GM21786 (cell line): Measurements from ENCODE around the gene ANTXRL.
"Not testable (repeated sequence)": the region's sequence is repeated elsewhere in the genome, so short reads cannot be mapped to it uniquely, and the experiment has no call there.

Source experiments
- ATAC-seq: cut with Tn5 transposase; IDR thresholded peaks from one replicate; pipeline ENCODE4 v1.9.1; 2021; ENCODE audit not compliant: unreplicated experiment

ANTXRL gene

GRCh38 chr10:46306516-46307184 is 19.9 kb downstream of the ANTXRL start:
- ATAC-seq, result no peak

GRCh38 chr10:46307281-46308112 is 20.7 kb downstream of the ANTXRL start:
- no peak for ATAC-seq

- no peak for ATAC-seq
These were observed 21.3 kb downstream of the ANTXRL start for GRCh38 chr10:46308113-46308415.

DNA sequence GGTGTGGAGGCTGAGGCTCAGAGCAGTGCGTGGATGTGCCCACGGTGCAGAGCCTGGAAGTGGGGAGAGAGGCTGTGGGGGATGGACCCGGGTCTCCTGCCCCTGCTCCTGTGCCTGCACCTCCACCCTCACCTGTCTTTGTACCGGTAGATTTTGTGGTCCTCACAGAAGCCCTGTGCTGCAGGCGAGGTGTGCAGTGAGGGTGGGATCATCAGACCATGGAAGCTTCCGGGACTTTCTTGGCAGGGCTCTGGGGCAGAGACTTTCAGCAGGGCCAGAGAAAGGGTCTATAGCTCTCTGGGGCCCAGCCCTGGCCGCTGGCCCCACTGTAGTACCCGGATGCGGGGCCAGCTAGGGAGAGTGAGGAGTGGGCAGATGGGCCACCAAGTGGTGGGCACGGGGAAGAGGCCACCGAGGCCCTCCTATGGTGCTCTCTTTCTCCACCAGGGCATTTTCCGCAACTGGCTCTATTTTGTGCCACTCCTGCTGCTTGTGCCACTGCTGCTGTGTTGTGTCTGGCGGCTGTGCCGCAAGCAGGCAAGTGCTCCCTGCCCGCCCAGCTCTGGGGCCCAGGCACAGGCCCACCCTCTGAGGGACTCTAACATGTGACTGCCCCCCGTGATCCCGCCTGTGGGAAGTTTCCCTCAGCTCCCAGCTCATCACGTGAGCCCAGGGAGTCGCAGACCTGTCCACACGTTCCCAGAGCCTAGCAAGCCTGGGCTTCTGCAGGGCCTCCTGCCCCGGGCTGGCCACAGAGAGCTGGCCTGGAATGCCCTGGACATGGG is 22.1 kb downstream of the ANTXRL start:
- ATAC-seq, result no peak

- ATAC-seq, result no peak
These were observed 22.8 kb downstream of the ANTXRL start for GRCh38 chr10:46309511-46310142.

GRCh38 chr10:46310143-46310514 is 23.3 kb downstream of the ANTXRL start:
- ATAC-seq, result no peak

- no peak for ATAC-seq
These were observed 24.1 kb downstream of the ANTXRL start for GRCh38 chr10:46310851-46311250.

- no peak for ATAC-seq
These were observed 24.7 kb downstream of the ANTXRL start for GRCh38 chr10:46311501-46311951.

DNA sequence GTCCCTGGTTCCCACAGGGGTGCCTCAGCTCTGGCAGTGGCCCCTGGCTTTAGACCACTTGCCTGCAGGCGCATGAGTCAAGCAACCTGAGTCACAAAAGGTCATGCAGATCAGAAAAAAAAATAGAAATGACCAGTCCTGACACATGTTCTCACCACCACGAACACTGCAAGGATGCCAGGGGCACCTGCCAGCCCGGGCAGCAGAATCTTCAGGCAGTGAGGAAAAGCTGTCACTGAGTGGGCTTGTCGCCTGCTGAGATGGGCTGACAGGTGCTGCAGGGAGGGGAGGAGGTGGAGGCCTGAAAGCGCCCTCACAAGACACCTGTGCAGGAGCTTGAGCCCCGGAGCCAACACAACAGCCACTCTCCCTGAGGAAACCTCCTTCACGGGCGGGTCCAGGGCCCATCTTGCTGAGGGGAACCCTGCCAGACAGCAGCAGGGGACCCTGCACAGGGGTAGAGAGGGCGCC is 25.2 kb downstream of the ANTXRL start:
- not testable (repeated sequence) for ATAC-seq

GRCh38 chr10:46312953-46313352 is 26.2 kb downstream of the ANTXRL start:
- ATAC-seq, result no peak

GRCh38 chr10:46314071-46314470 is 27.3 kb downstream of the ANTXRL start:
- no peak for ATAC-seq

- not testable (repeated sequence) for ATAC-seq
These were observed 28.5 kb downstream of the ANTXRL start for GRCh38 chr10:46315071-46315860.

GRCh38 chr10:46317370-46317769 is 30.6 kb downstream of the ANTXRL start:
- no peak for ATAC-seq

- no peak for ATAC-seq
These were observed 31.1 kb downstream of the ANTXRL start for GRCh38 chr10:46317889-46318288.

DNA sequence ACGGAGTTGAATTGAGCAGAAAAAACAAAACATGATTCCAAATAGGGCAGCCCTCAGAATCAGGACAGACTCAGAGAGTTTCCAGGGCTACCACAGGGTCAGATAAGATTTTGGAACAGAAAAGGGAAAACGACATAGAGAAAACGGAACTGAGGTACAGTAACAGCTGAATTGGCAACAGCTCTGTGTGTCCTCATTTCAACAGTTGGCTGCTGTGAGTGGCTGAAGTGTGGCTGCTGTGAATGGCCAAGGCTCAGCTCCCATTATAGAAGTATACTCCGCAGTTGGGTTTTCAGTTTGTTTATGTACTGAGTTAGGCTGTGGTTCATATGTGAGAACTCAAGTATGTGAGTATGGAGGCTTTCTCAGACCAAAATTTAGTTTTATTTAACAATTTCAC is 32.0 kb downstream of the ANTXRL start:
- ATAC-seq, result no peak

DNA sequence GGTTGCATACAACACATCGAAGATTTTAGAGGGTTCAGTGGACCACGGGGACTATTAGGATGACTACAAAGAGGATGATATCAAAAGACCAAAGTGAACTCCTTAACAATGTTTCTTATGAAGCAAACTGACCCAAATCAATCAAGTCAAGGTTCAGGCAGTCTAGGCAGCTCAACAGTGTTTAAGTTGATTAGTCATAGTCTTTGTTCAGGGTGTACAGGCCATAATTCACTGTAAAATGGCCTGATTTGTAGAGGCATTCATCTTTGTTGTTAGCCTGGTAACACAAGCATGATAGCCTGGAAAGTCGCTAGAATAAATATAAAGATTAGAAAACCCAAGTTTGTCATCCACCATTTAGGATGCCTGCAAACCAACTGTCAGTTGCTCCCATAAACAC is 32.6 kb downstream of the ANTXRL start:
- ATAC-seq, result no peak

- no peak for ATAC-seq
These were observed 35.0 kb downstream of the ANTXRL start for GRCh38 chr10:46321770-46322169.

DNA sequence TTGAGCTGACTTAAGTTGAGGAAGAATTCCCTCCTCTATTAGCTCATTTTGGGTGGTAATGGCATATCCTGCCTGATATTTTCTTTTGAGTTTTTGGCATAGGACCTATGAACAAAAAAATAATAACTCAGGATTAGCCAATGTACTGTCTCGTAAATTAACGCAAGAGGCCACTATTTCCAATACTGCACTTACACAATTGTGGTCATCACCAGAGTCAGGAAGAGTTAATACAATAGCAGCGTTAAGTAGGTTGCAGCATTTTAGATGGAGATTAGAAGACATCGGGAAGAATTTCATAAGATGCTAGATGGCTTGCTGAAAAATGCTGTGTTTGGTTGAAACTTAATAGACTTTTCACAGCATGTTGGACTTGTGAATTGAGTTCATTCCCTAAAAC is 36.4 kb downstream of the ANTXRL start:
- ATAC-seq, result no peak

- no peak for ATAC-seq
These were observed 38.2 kb downstream of the ANTXRL start for GRCh38 chr10:46325021-46325420.

DNA sequence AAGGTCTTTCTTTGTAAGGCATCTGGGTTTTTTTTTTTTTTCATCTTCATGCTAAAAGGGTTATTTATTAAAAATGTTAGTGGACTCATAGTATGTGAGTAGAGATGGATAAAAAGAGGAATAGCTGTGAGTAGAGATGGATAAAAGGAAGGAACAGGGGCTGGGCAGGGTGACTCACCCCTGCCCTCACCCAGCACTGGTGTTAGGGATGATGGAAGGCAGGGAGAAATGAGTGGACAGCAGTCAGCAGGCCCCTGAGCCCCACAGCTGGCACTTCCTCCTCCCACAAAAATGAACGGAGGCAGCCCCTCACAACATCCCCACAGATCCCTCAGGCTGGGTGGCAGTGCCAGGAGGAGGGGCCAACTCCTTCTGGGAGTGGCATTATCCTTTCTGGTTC is 39.3 kb downstream of the ANTXRL start:
- ATAC-seq, result no peak
